Endothelial cell of umbilical vein (primary cell): ENCODE data around the gene ADGRG1. TPM values are rescaled to one million over a fixed set of nuclear protein-coding genes. Genes with fewer than 3 reads are reported as not detected.

Source experiments
- BruUV-seq: library from RNA; stranded (reverse); fragments of 400-500 nt; replicated peaks from 2 replicates; lab custom pipeline; 2021; lab: Mats Ljungman, UMichigan
- CTCF ChIA-PET: fragments of 300-600, 350-600 bp; sonication (Branson Sonifier 250); formaldehyde crosslinking; loops from one replicate; lab custom pipeline; 2021; ENCODE audit warnings: antibody characterized with exemption, inconsistent platforms; lab: Charles Lee
- POLR2A ChIA-PET: fragments of 300-600, 350-600 bp; sonication (Branson Sonifier 250); formaldehyde crosslinking; loops from one replicate; lab custom pipeline; 2021; ENCODE audit warnings: antibody characterized with exemption, inconsistent platforms; lab: Charles Lee
- DNase-seq: peaks from one replicate; pipeline ENCODE4 v3.0.0-alpha.2; 2011; ENCODE audit warnings: low read depth, low spot score
- FAIRE-seq: peaks from 2 replicates; lab custom pipeline; 2011; peaks lifted over from hg19 to GRCh38; lab: Jason Lieb, UNC
- H2AFZ ChIP-seq: 2 replicates; pipeline ENCODE4 v1.6.0; 2012; ENCODE audit warnings: low read depth, low read length, control low read depth, inconsistent platforms
- H3K27ac ChIP-seq: 2 replicates; pipeline ENCODE4 v1.5.1; 2011; ENCODE audit warnings: low read depth, mild to moderate bottlenecking, control low read depth, low read length, moderate library complexity; ENCODE audit not compliant: insufficient read depth
- H3K27me3 ChIP-seq, 2 experiments: 2 replicates each; pipeline versions ENCODE4 v1.6.0 to v1.6.1; 2011; ENCODE audit warnings: low read length in 2 of 2, mixed read lengths in 1 of 2; ENCODE audit not compliant: control insufficient read depth in 2 of 2, insufficient read depth in 2 of 2
- H3K36me3 ChIP-seq, 2 experiments: 2 replicates in 1 of 2; 3 replicates in 1 of 2; pipeline ENCODE4 v1.5.1; 2011; ENCODE audit warnings: low read length in 2 of 2, mild to moderate bottlenecking in 1 of 2, moderate library complexity in 1 of 2; ENCODE audit not compliant: control insufficient read depth in 2 of 2, insufficient read depth in 2 of 2; ENCODE audit errors: extremely low read depth in 1 of 2
- H3K4me1 ChIP-seq: 3 replicates; pipeline ENCODE4 v1.5.1; 2011; ENCODE audit warnings: mild to moderate bottlenecking, low read length; ENCODE audit not compliant: control insufficient read depth, insufficient read depth; ENCODE audit errors: extremely low read depth
- H3K4me2 ChIP-seq: 2 replicates; pipeline ENCODE4 v1.6.1; 2011; ENCODE audit warnings: low read length, control low read depth, mixed read lengths; ENCODE audit not compliant: insufficient read depth
- H3K4me3 ChIP-seq, 3 experiments: fragments of 200-600 bp in 1 of 3; sonication (generic), shearing (Covaris generic) in 1 of 3; replicated peaks in 1 of 3; 2 replicates each; pipeline ENCODE4 v1.5.1; 2011 to 2016; ENCODE audit warnings: control low read depth in 3 of 3, low read length in 3 of 3, mild to moderate bottlenecking in 2 of 3, inconsistent platforms in 1 of 3, low read depth in 1 of 3, moderate library complexity in 1 of 3; ENCODE audit not compliant: insufficient read depth in 1 of 3
- H3K79me2 ChIP-seq: 2 replicates; pipeline ENCODE4 v1.6.0; 2012; ENCODE audit warnings: low read length, inconsistent platforms; ENCODE audit not compliant: control insufficient read depth, insufficient read depth
- H3K9ac ChIP-seq: replicated peaks from 2 replicates; pipeline ENCODE3; 2011; ENCODE audit warnings: low read length, control low read depth; ENCODE audit not compliant: insufficient read depth; ENCODE audit errors: extremely low read depth
- H3K9me1 ChIP-seq: replicated peaks from 3 replicates; pipeline ENCODE4 v1.6.0; 2011; ENCODE audit warnings: mild to moderate bottlenecking, low read length; ENCODE audit not compliant: control insufficient read depth, insufficient read depth; ENCODE audit errors: extremely low read depth
- H3K9me3 ChIP-seq: replicated peaks from 2 replicates; pipeline ENCODE4 v1.5.1; 2012; ENCODE audit warnings: low read length, inconsistent platforms; ENCODE audit not compliant: control insufficient read depth, insufficient read depth
- H4K20me1 ChIP-seq: replicated peaks from 2 replicates; pipeline ENCODE3; 2011; ENCODE audit warnings: mild to moderate bottlenecking, low read length; ENCODE audit not compliant: control insufficient read depth, insufficient read depth; ENCODE audit errors: extremely low read depth
- EZH2 ChIP-seq: IDR thresholded peaks from 2 replicates; pipeline ENCODE4 v1.6.1; 2012; ENCODE audit warnings: borderline replicate concordance, low read depth, mild to moderate bottlenecking, moderate library complexity, low read length, inconsistent platforms; ENCODE audit not compliant: severe bottlenecking
- FOS ChIP-seq: IDR thresholded peaks from 2 replicates; pipeline ENCODE4 v1.6.1; 2011; ENCODE audit warnings: mild to moderate bottlenecking, low read length, moderate library complexity, borderline replicate concordance; ENCODE audit not compliant: insufficient read depth
- GATA2 ChIP-seq: IDR thresholded peaks from 2 replicates; pipeline ENCODE4 v1.7.0; 2011; ENCODE audit warnings: low read depth, mild to moderate bottlenecking, moderate library complexity, mixed read lengths, low read length; ENCODE audit not compliant: insufficient read length, insufficient read depth
- JUN ChIP-seq: IDR thresholded peaks from 2 replicates; pipeline ENCODE4 v1.6.1; 2011; ENCODE audit warnings: borderline replicate concordance, low read depth; ENCODE audit not compliant: insufficient read length, insufficient read depth
- MYC ChIP-seq: IDR thresholded peaks from one replicate; pipeline ENCODE4 v1.6.1; 2011; ENCODE audit warnings: mild to moderate bottlenecking, low read depth, low read length
- POLR2A ChIP-seq: IDR thresholded peaks from 2 replicates; pipeline ENCODE4 v1.6.1; 2012; ENCODE audit warnings: low read depth, mild to moderate bottlenecking, control low read depth, low read length
- POLR2AphosphoS5 ChIP-seq: IDR thresholded peaks from 2 replicates; pipeline ENCODE4 v1.6.1; 2012; ENCODE audit warnings: low read depth, mild to moderate bottlenecking, control low read depth, low read length, moderate library complexity; ENCODE audit not compliant: insufficient read depth
- dilution Hi-C: fragments of 300-500 bp; cut with MboI; formaldehyde crosslinking; loops from one replicate; pipeline ENCODE4 v1.15.0; 2019; ENCODE audit warnings: low sequenced_read_pairs; ENCODE audit not compliant: extremely low pct_ligation_motif_present
- intact Hi-C: fragments of 100-400 bp; cut with micrococcal nuclease; formaldehyde crosslinking; loops from one replicate; pipeline ENCODE4 v1.10.0; 2022
- polyA plus RNA-seq, 4 experiments: library from polyadenylated mRNA; depleted of rRNA in 3 of 4; stranded (reverse) in 3 of 4; unstranded in 1 of 4; fragments of >200 nt; gene quantifications; 2 replicates each; pipeline versions ENCODE4 v1.2.1 to v1.2.3, GENCODE V29; 2011 to 2012; ENCODE audit warnings: missing spikeins in 1 of 4
- total RNA-seq: library from RNA; stranded (reverse); gene quantifications from 2 replicates; pipeline ENCODE4 v1.2.3, GENCODE V29; 2021
- TF ChIP-seq, protein P1 (sequence below), 2 donors: IDR thresholded peaks; 1 replicate in 1 of 2; 2 replicates in 1 of 2; pipeline ENCODE4 v1.5.1; 2011; ENCODE audit warnings: low read length in 2 of 2, mild to moderate bottlenecking in 2 of 2, moderate library complexity in 2 of 2, control low read depth in 1 of 2, inconsistent platforms in 1 of 2, low read depth in 1 of 2; ENCODE audit not compliant: insufficient read depth in 1 of 2; ENCODE audit errors: extremely low read depth in 1 of 2
- TF ChIP-seq, protein P2 (sequence below): IDR thresholded peaks from 2 replicates; pipeline ENCODE4 v1.6.1; 2011; ENCODE audit not compliant: insufficient read depth, insufficient read length

The ADGRG1 gene
- total and polyA plus RNA-seq, 2 donors (not counting 3 experiments of a cell fraction or from before 2014, with no cell fraction given) = 45.6 to 92.5 TPM

GRCh38 chr16:57603115-57604024, 25.1 kb upstream of the ADGRG1 start:
- Histone ChIP-seq H3K27ac (no peak overlapping the region), H3K9ac (no peak overlapping the region), H3K36me3 (no peaks in the 10 kb centered on the region), H3K4me3 (no peak overlapping the region), H4K20me1 (no peaks in the 10 kb centered on the region), H2AFZ (no peak overlapping the region), H3K79me2 (no peaks in the 10 kb centered on the region), H3K4me1 (no peaks in the 10 kb centered on the region), H3K4me2 (no peak overlapping the region), H3K9me1 (no peaks in the 10 kb centered on the region), H3K9me3 (no peaks in the 10 kb centered on the region), H3K27me3 (no peaks in the 10 kb centered on the region)
- TF ChIP-seq JUN (no peak), POLR2A (no peak), POLR2AphosphoS5 (no peak)
- dilution Hi-C loops (no loop called here), intact Hi-C loops (no loop called here)
- DNase-seq (no peak), FAIRE-seq (no peak)
- POLR2A ChIA-PET = no interaction called here
- BruUV-seq = no TSS peak
- CTCF ChIA-PET = interaction anchor here (1.0 to 5.2 kb wide), 3 partner anchors 12 to 50 kb away, joined by 3 to 89 read pairs (median 30); no protein-coding TSS in a partner anchor

GRCh38 chr16:57604177-57604576, 24.3 kb upstream of the ADGRG1 start:
- dilution Hi-C loops = no loop called here
- no TSS peak for BruUV-seq
- FAIRE-seq = no peak

More at GRCh38 chr16:57604177-57604576, 24.3 kb upstream of the ADGRG1 start:
- no peak for TF ChIP-seq EZH2
- TF ChIP-seq, protein P1, sequence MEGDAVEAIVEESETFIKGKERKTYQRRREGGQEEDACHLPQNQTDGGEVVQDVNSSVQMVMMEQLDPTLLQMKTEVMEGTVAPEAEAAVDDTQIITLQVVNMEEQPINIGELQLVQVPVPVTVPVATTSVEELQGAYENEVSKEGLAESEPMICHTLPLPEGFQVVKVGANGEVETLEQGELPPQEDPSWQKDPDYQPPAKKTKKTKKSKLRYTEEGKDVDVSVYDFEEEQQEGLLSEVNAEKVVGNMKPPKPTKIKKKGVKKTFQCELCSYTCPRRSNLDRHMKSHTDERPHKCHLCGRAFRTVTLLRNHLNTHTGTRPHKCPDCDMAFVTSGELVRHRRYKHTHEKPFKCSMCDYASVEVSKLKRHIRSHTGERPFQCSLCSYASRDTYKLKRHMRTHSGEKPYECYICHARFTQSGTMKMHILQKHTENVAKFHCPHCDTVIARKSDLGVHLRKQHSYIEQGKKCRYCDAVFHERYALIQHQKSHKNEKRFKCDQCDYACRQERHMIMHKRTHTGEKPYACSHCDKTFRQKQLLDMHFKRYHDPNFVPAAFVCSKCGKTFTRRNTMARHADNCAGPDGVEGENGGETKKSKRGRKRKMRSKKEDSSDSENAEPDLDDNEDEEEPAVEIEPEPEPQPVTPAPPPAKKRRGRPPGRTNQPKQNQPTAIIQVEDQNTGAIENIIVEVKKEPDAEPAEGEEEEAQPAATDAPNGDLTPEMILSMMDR (IDR thresholded peaks at IDR 0.05; ENCODE audit: extremely low read depth in 1 of 2, insufficient read depth in 1 of 2, low read depth in 1 of 2, low read length in 2 of 2) = no peak
- TF ChIP-seq POLR2A = no peak
- TF ChIP-seq FOS = no peak
- TF ChIP-seq POLR2AphosphoS5 = no peak
- no peak for TF ChIP-seq GATA2
- TF ChIP-seq MYC = no peak
- TF ChIP-seq, protein P2, sequence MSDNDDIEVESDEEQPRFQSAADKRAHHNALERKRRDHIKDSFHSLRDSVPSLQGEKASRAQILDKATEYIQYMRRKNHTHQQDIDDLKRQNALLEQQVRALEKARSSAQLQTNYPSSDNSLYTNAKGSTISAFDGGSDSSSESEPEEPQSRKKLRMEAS = no peak
- no peak for TF ChIP-seq JUN
- no peak for DNase-seq
- no peak overlapping the region for H3K4me3 ChIP-seq
- H3K27me3 ChIP-seq = no peaks in the 10 kb centered on the region
- no peaks in the 10 kb centered on the region for H3K79me2 ChIP-seq
- ChIA-PET CTCF (interaction anchor here (0.9 kb wide), 1 partner anchor 13 kb away, joined by 7 read pairs; no protein-coding TSS in a partner anchor), POLR2A (no interaction called here)
- no peaks in the 10 kb centered on the region for H3K9me3 ChIP-seq
- intact Hi-C loops = no loop called here
- H4K20me1 ChIP-seq = no peaks in the 10 kb centered on the region
- H3K36me3 ChIP-seq = no peaks in the 10 kb centered on the region
- H3K9ac ChIP-seq = no peak overlapping the region
- H2AFZ ChIP-seq = no peak overlapping the region
- no peak overlapping the region for H3K27ac ChIP-seq
- H3K4me1 ChIP-seq = no peaks in the 10 kb centered on the region
- H3K4me2 ChIP-seq = no peak overlapping the region
- H3K9me1 ChIP-seq = no peaks in the 10 kb centered on the region
